IMR-90 (cell line): ENCODE measurements around the gene ZNF667. TPM values are rescaled to one million over a fixed set of nuclear protein-coding genes. Genes with fewer than 3 reads are reported as not detected.

Experiments
- ATAC-seq: fragments of 200-7000 bp; cut with Tn5 transposase; 2 replicates; pipeline ENCODE4 v1.9.1; 2020; ENCODE audit warnings: low read depth, mild to moderate bottlenecking, moderate library complexity
- BruUV-seq: library from RNA; stranded (reverse); fragments of 400-500 nt; replicated peaks from 2 replicates; lab custom pipeline; 2021; lab: Mats Ljungman, UMichigan
- CTCF ChIA-PET: fragments of 300-600 bp; formaldehyde crosslinking; extraction: SDS; loops from one replicate; lab custom pipeline; 2021; ENCODE audit warnings: antibody characterized with exemption; lab: Yijun Ruan, JAX
- POLR2A ChIA-PET: fragments of 300-600 bp; sonication (Branson Sonifier 250); formaldehyde crosslinking; loops from one replicate; lab custom pipeline; 2022; ENCODE audit warnings: antibody characterized with exemption; ENCODE audit not compliant: unreplicated experiment; lab: Charles Lee
- DNase-seq: peaks from one replicate; pipeline ENCODE4 v3.0.0; 2013
- H2AFZ ChIP-seq: replicated peaks from 2 replicates; pipeline ENCODE3; 2013; ENCODE audit warnings: low read length, mild to moderate bottlenecking; ENCODE audit not compliant: poor library complexity
- H2AK5ac ChIP-seq: 2 replicates; pipeline ENCODE4 v1.6.1; 2013; ENCODE audit warnings: low read depth, low read length, inconsistent platforms
- H2AK9ac ChIP-seq: replicated peaks from 2 replicates; pipeline ENCODE3; 2013; ENCODE audit warnings: mild to moderate bottlenecking, low read depth, low read length, moderate library complexity; ENCODE audit not compliant: poor library complexity
- H2BK120ac ChIP-seq: 2 replicates; pipeline ENCODE4 v1.6.1; 2013; ENCODE audit warnings: low read depth, low read length, inconsistent platforms
- H2BK15ac ChIP-seq: 3 replicates; pipeline ENCODE4 v1.6.1; 2013; ENCODE audit warnings: low read depth, low read length, inconsistent platforms
- H2BK20ac ChIP-seq: 2 replicates; pipeline ENCODE4 v1.6.1; 2013; ENCODE audit warnings: low read depth, mild to moderate bottlenecking, inconsistent platforms, low read length, moderate library complexity
- H2BK5ac ChIP-seq: 2 replicates; pipeline ENCODE4 v1.6.1; 2013; ENCODE audit warnings: mild to moderate bottlenecking, low read depth, low read length, inconsistent platforms; ENCODE audit not compliant: poor library complexity, severe bottlenecking
- H3K14ac ChIP-seq: replicated peaks from 2 replicates; pipeline ENCODE4 v1.6.1; 2013; ENCODE audit warnings: low read depth, low read length, inconsistent platforms
- H3K18ac ChIP-seq: 2 replicates; pipeline ENCODE4 v1.6.1; 2013; ENCODE audit warnings: low read depth, low read length, control low read depth
- H3K23ac ChIP-seq: 2 replicates; pipeline ENCODE4 v1.6.1; 2013; ENCODE audit warnings: low read depth, low read length, inconsistent platforms
- H3K27ac ChIP-seq: 2 replicates; pipeline ENCODE4 v1.5.1; 2013; ENCODE audit warnings: mild to moderate bottlenecking, control low read depth, low read length; ENCODE audit not compliant: insufficient read depth
- H3K27me3 ChIP-seq: 2 replicates; pipeline ENCODE4 v1.6.1; 2013; ENCODE audit warnings: low read length; ENCODE audit not compliant: control insufficient read depth, insufficient read depth
- H3K36me3 ChIP-seq: 2 replicates; pipeline ENCODE4 v1.6.1; 2013; ENCODE audit warnings: low read length, mixed read lengths; ENCODE audit not compliant: control insufficient read depth, insufficient read depth
- H3K4ac ChIP-seq: 2 replicates; pipeline ENCODE4 v1.6.1; 2013; ENCODE audit warnings: low read depth, low read length, inconsistent platforms
- H3K4me1 ChIP-seq: 2 replicates; pipeline ENCODE4 v1.6.1; 2013; ENCODE audit warnings: low read length, mixed read lengths; ENCODE audit not compliant: control insufficient read depth, insufficient read depth
- H3K4me2 ChIP-seq: 2 replicates; pipeline ENCODE4 v1.6.1; 2013; ENCODE audit warnings: low read depth, mild to moderate bottlenecking, control low read depth, low read length, moderate library complexity
- H3K4me3 ChIP-seq: 2 replicates; pipeline ENCODE4 v1.5.1; 2013; ENCODE audit warnings: low read depth, mild to moderate bottlenecking, control low read depth, low read length, moderate library complexity; ENCODE audit not compliant: insufficient read depth
- H3K56ac ChIP-seq: 2 replicates; pipeline ENCODE4 v1.6.1; 2013; ENCODE audit warnings: low read length, inconsistent platforms; ENCODE audit not compliant: insufficient read depth; ENCODE audit errors: extremely low read depth
- H3K79me1 ChIP-seq, 2 experiments: 2 replicates each; pipeline ENCODE4 v1.6.1; 2013; ENCODE audit warnings: low read length in 2 of 2, inconsistent platforms in 1 of 2, low read depth in 1 of 2
- H3K9ac ChIP-seq: 2 replicates; pipeline ENCODE4 v1.6.1; 2013; ENCODE audit warnings: low read depth, low read length, control low read depth
- H3K9me1 ChIP-seq: 2 replicates; pipeline ENCODE4 v1.6.1; 2013; ENCODE audit warnings: low read length, inconsistent platforms; ENCODE audit not compliant: insufficient read depth
- H3K9me3 ChIP-seq: 2 replicates; pipeline ENCODE4 v1.6.1; 2013; ENCODE audit warnings: low read length; ENCODE audit not compliant: control insufficient read depth, insufficient read depth
- H4K20me1 ChIP-seq: 2 replicates; pipeline ENCODE4 v1.6.1; 2013; ENCODE audit warnings: low read length, inconsistent platforms; ENCODE audit not compliant: insufficient read depth
- H4K5ac ChIP-seq: 2 replicates; pipeline ENCODE4 v1.6.1; 2013; ENCODE audit warnings: mild to moderate bottlenecking, low read depth, low read length, control low read depth
- H4K8ac ChIP-seq, 2 experiments: 2 replicates each; pipeline ENCODE4 v1.6.1; 2013; ENCODE audit warnings: low read depth in 2 of 2, low read length in 2 of 2, control low read depth in 1 of 2, inconsistent platforms in 1 of 2
- H4K91ac ChIP-seq: 2 replicates; pipeline ENCODE4 v1.6.1; 2013; ENCODE audit warnings: low read depth, low read length, inconsistent platforms; ENCODE audit not compliant: insufficient read depth
- BHLHE40 ChIP-seq: fragments of 150-350 bp; IDR thresholded peaks from 2 replicates; pipeline ENCODE4 v1.6.1; 2016; ENCODE audit warnings: mild to moderate bottlenecking, low read depth, low read length
- CHD1 ChIP-seq: IDR thresholded peaks from 2 replicates; pipeline ENCODE4 v1.6.1; 2012; ENCODE audit warnings: low read depth, low read length, improper control_type of control experiment
- MXI1 ChIP-seq: IDR thresholded peaks from 2 replicates; pipeline ENCODE4 v1.6.1; 2012; ENCODE audit warnings: low read depth, mild to moderate bottlenecking, low read length, moderate library complexity, borderline replicate concordance
- RCOR1 ChIP-seq: IDR thresholded peaks from 2 replicates; pipeline ENCODE4 v1.6.1; 2012; ENCODE audit warnings: mild to moderate bottlenecking, low read length, improper control_type of control experiment; ENCODE audit not compliant: insufficient replicate concordance
- RFX5 ChIP-seq: IDR thresholded peaks from 2 replicates; pipeline ENCODE4 v1.8.0; 2012; ENCODE audit warnings: low read depth, mild to moderate bottlenecking, low read length, moderate library complexity
- SMC3 ChIP-seq: fragments of 150-350 bp; IDR thresholded peaks from 2 replicates; pipeline ENCODE4 v1.6.1; 2016; ENCODE audit warnings: low read depth, mild to moderate bottlenecking, antibody characterized with exemption, low read length, moderate library complexity
- USF2 ChIP-seq: fragments of 150-350 bp; IDR thresholded peaks from 2 replicates; pipeline ENCODE4 v1.6.1; 2017; ENCODE audit warnings: mild to moderate bottlenecking, antibody characterized with exemption, low read length, low read depth
- WGBS, 2 experiments: methylation state at CpG; one replicate each; pipeline versions ENCODE4 v1.1.5 to v1.1.7; 2013; ENCODE audit warnings: missing lambda C conversion rate in 2 of 2; ENCODE audit not compliant: insufficient read length in 1 of 2; ENCODE audit errors: extremely low coverage in 2 of 2; 5-methylcytosine and 5-hydroxymethylcytosine counted together
- dilution Hi-C: fragments of 300-500 bp; cut with HindIII; formaldehyde crosslinking; loops from one replicate; pipeline ENCODE4 v1.14.3; 2018; ENCODE audit warnings: low sequenced_read_pairs; ENCODE audit not compliant: unreplicated experiment
- in situ Hi-C: fragments of 300-500 bp; cut with MboI; formaldehyde crosslinking; loops from 3 replicates; pipeline ENCODE4 v1.14.3; 2019; ENCODE audit warnings: low sequenced_read_pairs, inconsistent platforms, mixed read lengths
- intact Hi-C: fragments of 100-400 bp; cut with micrococcal nuclease; formaldehyde crosslinking; loops from 2 replicates; pipeline ENCODE4 v1.10.0; 2022
- polyA plus RNA-seq, 3 experiments: library from polyadenylated mRNA; depleted of rRNA; stranded (reverse); fragments of >200 nt; gene quantifications; 2 replicates each; pipeline ENCODE4 v1.2.3, GENCODE V29; 2012; ENCODE audit warnings: low replicate concordance in 1 of 3
- total RNA-seq: library from RNA; depleted of rRNA; stranded (reverse); fragments of >200 nt; gene quantifications from 2 replicates; pipeline ENCODE4 v1.2.3, GENCODE V29; 2012

The ZNF667 gene
- total and polyA plus RNA-seq, 2 of the 4 experiments (the other 2 are of a cell fraction), result 1.8 to 3.4 TPM

- H4K91ac ChIP-seq, result no peak overlapping the region
- no peak overlapping the region for H3K4me2 ChIP-seq
- H3K9ac ChIP-seq, result no peak overlapping the region
- DNase-seq (no peak), ATAC-seq (no peak)
- H2AK5ac ChIP-seq, result no peak overlapping the region
- H3K79me1 ChIP-seq, result no peaks in the 10 kb centered on the region; a peak in 1 of 4 replicates
- no peak overlapping the region for H4K5ac ChIP-seq
- ChIA-PET POLR2A (no interaction called here), CTCF (no interaction called here)
- no peak overlapping the region for H4K8ac ChIP-seq
- peaks cover 7% of the 10 kb centered on the region; the same call in 1 of the 2 replicates for H3K36me3 ChIP-seq
- no peak overlapping the region for H2BK20ac ChIP-seq
- dilution Hi-C loops, result no loop called here
- H3K56ac ChIP-seq, result no peak overlapping the region
- H3K18ac ChIP-seq, result no peak overlapping the region
- no CpG with 5 or more reads among the region's 1 CpG for WGBS, 2 experiments
- H2AK9ac ChIP-seq, result no peak overlapping the region
- peaks cover 61% of the 10 kb centered on the region for H3K9me3 ChIP-seq
- BruUV-seq, result no TSS peak
- TF ChIP-seq RFX5 (no peak), BHLHE40 (no peak), MXI1 (no peak), RCOR1 (no peak), SMC3 (no peak), CHD1 (no peak), USF2 (no peak)
- intact Hi-C loops, result no loop called here
- no peak overlapping the region for H2BK15ac ChIP-seq
- H3K14ac ChIP-seq, result no peak overlapping the region
- H2BK120ac ChIP-seq, result no peak overlapping the region
- H3K23ac ChIP-seq, result no peak overlapping the region
- H4K20me1 ChIP-seq, result no peaks in the 10 kb centered on the region
- in situ Hi-C loops, result loop anchor here (25.0 kb wide), 1 partner anchor 963 kb away; the partner anchor contains the start of gene ZNF548
- H3K4ac ChIP-seq, result no peak overlapping the region
- no peak overlapping the region for H3K27ac ChIP-seq
- H3K4me1 ChIP-seq, result no peaks in the 10 kb centered on the region
- H2AFZ ChIP-seq, result no peak overlapping the region
- H3K27me3 ChIP-seq, result no peaks in the 10 kb centered on the region
- no peak overlapping the region for H3K4me3 ChIP-seq
- H3K9me1 ChIP-seq, result no peaks in the 10 kb centered on the region
- H2BK5ac ChIP-seq, result no peak overlapping the region
These were observed 53.2 kb downstream of the ZNF667 start for GRCh38 chr19:56423985-56424353.
